ENCODE data around the gene PCDH9. TPM values are rescaled to one million over a fixed set of nuclear protein-coding genes. Genes with fewer than 3 reads are reported as not detected.

Gene PCDH9
- total RNA-seq, 1 donor from 2014 or later: 0.75 TPM

DNA sequence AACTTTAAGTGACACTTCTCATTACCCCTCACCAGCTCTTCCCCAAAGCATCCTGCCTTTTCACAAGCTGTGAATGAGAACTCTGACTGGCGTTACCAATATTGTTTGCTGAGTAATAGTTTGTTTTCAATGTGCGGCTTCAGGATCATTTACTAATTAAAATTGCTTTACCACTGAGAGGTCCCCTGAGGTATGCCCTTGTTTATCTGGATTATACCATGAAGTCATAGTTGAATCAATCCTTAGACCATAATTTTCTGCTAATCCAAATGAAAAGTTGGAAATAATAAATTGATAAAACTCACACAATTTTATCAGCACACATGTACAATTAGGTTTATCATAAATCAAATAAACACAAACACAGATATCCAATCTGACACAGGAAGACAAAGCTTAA lies 568.8 kb downstream of the PCDH9 start:
- H3K36me3 ChIP-seq (ENCODE audit: control insufficient read depth, insufficient read depth, low read length): no peaks in the 10 kb centered on the region
- no peak overlapping the region for H3K4me3 ChIP-seq (ENCODE audit: low read depth, low read length)
- no peak for TF ChIP-seq CTCF (IDR thresholded peaks at IDR 0.05; ENCODE audit: insufficient read depth, low read length, poor library complexity, severe bottlenecking)
- no peaks in the 10 kb centered on the region for H3K27me3 ChIP-seq (ENCODE audit: control insufficient read depth, insufficient read depth, low read length)
- DNase-seq (ENCODE audit: low read depth): no peak

DNA sequence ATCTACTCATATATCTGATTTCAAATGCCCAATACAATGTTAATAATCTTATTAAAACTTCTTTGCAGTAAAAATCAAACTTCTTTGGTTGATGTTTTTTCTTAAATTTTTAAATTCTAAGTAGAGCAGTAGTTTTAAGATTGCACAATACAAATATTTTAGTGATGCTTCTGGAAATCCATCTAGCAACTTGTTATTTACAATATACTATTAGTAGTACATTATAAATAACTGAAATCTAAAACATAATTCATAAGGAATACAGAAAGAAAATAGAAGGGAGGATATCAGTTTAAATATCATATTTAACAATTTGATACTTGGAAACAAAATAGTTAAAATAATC lies 569.7 kb downstream of the PCDH9 start:
- DNase-seq (ENCODE audit: low read depth): no peak
- Histone ChIP-seq H3K27me3 (ENCODE audit: control insufficient read depth, insufficient read depth, low read length) (no peaks in the 10 kb centered on the region), H3K36me3 (ENCODE audit: control insufficient read depth, insufficient read depth, low read length) (no peaks in the 10 kb centered on the region), H3K4me3 (ENCODE audit: low read depth, low read length) (no peak overlapping the region)
- TF ChIP-seq CTCF (IDR thresholded peaks at IDR 0.05; ENCODE audit: insufficient read depth, low read length, poor library complexity, severe bottlenecking): no peak

DNA sequence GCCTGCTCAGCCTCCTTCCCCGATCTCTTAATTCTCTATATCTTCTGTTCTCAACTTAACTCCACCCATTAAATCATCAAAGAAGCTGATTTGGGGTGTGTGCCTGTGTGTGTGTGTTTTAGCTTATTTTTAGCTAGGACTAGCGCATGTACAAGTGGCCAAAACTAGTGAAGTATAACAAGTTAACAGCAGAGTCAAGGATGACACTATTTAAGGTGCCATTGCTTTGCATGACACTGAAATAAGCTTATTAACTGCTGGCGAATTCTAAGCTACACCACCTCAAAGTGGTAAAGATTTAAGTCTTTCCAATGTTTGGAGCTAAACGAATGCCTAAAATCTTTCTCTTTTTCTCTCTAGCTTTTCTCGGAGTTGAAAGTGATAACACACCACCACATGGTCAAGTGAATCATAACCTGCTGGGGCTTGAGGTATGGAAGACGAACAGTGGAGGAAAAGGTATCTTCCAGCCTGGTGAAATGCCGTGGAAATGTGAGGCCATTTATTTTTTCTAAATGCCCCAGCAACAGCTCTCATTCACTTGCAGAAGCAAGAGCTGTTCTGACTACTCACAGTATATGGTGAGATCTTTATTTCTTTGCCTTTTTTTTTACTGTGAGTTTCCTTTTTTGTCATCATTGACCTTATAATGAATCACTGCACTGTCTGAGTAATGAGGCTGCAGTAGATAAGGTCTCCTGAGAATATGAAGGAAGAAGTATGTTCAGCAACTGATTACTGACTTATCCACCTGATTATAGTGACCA lies 570.3 kb downstream of the PCDH9 start:
- no peaks in the 10 kb centered on the region for H3K27me3 ChIP-seq (ENCODE audit: control insufficient read depth, insufficient read depth, low read length)
- no peak for DNase-seq (ENCODE audit: low read depth)
- H3K36me3 ChIP-seq (ENCODE audit: control insufficient read depth, insufficient read depth, low read length): no peaks in the 10 kb centered on the region
- no peak overlapping the region for H3K4me3 ChIP-seq (ENCODE audit: low read depth, low read length)
- TF ChIP-seq CTCF (IDR thresholded peaks at IDR 0.05; ENCODE audit: insufficient read depth, low read length, poor library complexity, severe bottlenecking): no peak

DNA sequence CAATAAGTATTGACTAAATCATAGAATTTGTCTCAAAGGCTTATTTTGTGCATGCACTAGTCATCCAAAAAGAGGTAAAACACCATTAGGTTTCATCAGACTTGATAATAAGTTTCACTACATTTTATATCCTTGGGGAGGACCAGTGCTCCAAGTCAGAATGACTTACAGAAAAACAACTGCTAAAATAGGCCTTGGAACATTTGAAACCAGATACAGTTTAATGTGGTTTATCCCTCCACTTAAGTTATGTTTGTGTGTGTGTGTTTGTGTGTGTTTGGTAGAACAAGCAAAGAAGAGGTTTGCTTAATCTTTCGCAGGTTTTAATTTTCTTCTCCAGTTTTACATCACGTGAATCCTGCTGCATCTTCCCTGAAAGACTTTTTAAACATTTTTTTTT lies 570.9 kb downstream of the PCDH9 start:
- TF ChIP-seq CTCF (IDR thresholded peaks at IDR 0.05; ENCODE audit: insufficient read depth, low read length, poor library complexity, severe bottlenecking): no peak
- Histone ChIP-seq H3K4me3 (ENCODE audit: low read depth, low read length) (no peak overlapping the region), H3K27me3 (ENCODE audit: control insufficient read depth, insufficient read depth, low read length) (no peaks in the 10 kb centered on the region), H3K36me3 (ENCODE audit: control insufficient read depth, insufficient read depth, low read length) (no peaks in the 10 kb centered on the region)
- no peak for DNase-seq (ENCODE audit: low read depth)

- no peak for TF ChIP-seq CTCF (IDR thresholded peaks at IDR 0.05; ENCODE audit: insufficient read depth, low read length, poor library complexity, severe bottlenecking)
- H3K4me3 ChIP-seq (ENCODE audit: low read depth, low read length): no peak overlapping the region
- no peaks in the 10 kb centered on the region for H3K36me3 ChIP-seq (ENCODE audit: control insufficient read depth, insufficient read depth, low read length)
- H3K27me3 ChIP-seq (ENCODE audit: control insufficient read depth, insufficient read depth, low read length): no peaks in the 10 kb centered on the region
- DNase-seq (ENCODE audit: low read depth): peak; percentile 93
Measured at GRCh38 chr13:66657165-66657881, 572.8 kb downstream of the PCDH9 start.

Data from kidney epithelial cell (primary cell).